Panc1 (cell line): ENCODE data around the gene TBCK. TPM values are rescaled to one million over a fixed set of nuclear protein-coding genes. Genes with fewer than 3 reads are reported as not detected.

Experiments
- ATAC-seq: fragments of 200-7000 bp; cut with Tn5 transposase; 2 replicates; pipeline ENCODE4 v1.9.1; 2020; ENCODE audit warnings: mild to moderate bottlenecking, moderate library complexity
- BruUV-seq: library from RNA; stranded (reverse); fragments of 400-500 nt; replicated peaks from 2 replicates; lab custom pipeline; 2021; lab: Mats Ljungman, UMichigan
- CTCF ChIA-PET: fragments of 300-600 bp; sonication (Branson Sonifier 250); formaldehyde crosslinking; loops from one replicate; lab custom pipeline; 2022; ENCODE audit warnings: antibody characterized with exemption; lab: Charles Lee
- POLR2A ChIA-PET: fragments of 300-600 bp; sonication (Branson Sonifier 250); formaldehyde crosslinking; loops from one replicate; lab custom pipeline; 2022; ENCODE audit warnings: antibody characterized with exemption; lab: Charles Lee
- DNase-seq: peaks from one replicate; pipeline ENCODE4 v3.0.0-alpha.2; 2010; ENCODE audit warnings: low read depth, low spot score
- H3K27ac ChIP-seq: 2 replicates; pipeline ENCODE4 v1.5.1; 2011; ENCODE audit warnings: mild to moderate bottlenecking, low read length, inconsistent platforms
- H3K27me3 ChIP-seq: fragments of 200-500 bp; sonication (Bioruptor generic); 2 replicates; pipeline ENCODE4 v1.6.0; 2014; ENCODE audit warnings: low read length, inconsistent platforms; ENCODE audit not compliant: control insufficient read depth, insufficient read depth
- H3K36me3 ChIP-seq: fragments of 200-500 bp; sonication (Bioruptor generic); 2 replicates; pipeline ENCODE4 v1.5.1; 2014; ENCODE audit warnings: inconsistent platforms, mild to moderate bottlenecking, low read length, moderate library complexity; ENCODE audit not compliant: control insufficient read depth, insufficient read depth
- H3K4me1 ChIP-seq: 2 replicates; pipeline ENCODE4 v1.5.1; 2011; ENCODE audit warnings: inconsistent platforms, mild to moderate bottlenecking, low read length, moderate library complexity; ENCODE audit not compliant: control insufficient read depth, insufficient read depth
- H3K4me3 ChIP-seq, 2 experiments: 2 replicates each; pipeline ENCODE4 v1.5.1; 2011 to 2012; ENCODE audit warnings: low read depth in 2 of 2, low read length in 2 of 2, mild to moderate bottlenecking in 2 of 2, inconsistent platforms in 1 of 2, moderate library complexity in 1 of 2
- H3K9me3 ChIP-seq: fragments of 200-500 bp; sonication (Bioruptor generic); 2 replicates; pipeline ENCODE4 v1.5.1; 2014; ENCODE audit warnings: low read depth, mild to moderate bottlenecking, inconsistent platforms, low read length, moderate library complexity; ENCODE audit not compliant: control insufficient read depth, insufficient read depth
- POLR2AphosphoS5 ChIP-seq: IDR thresholded peaks from 2 replicates; pipeline ENCODE4 v1.6.1; 2012; ENCODE audit warnings: mild to moderate bottlenecking, low read depth, low read length, moderate library complexity
- SIN3A ChIP-seq: IDR thresholded peaks from 2 replicates; pipeline ENCODE4 v1.6.1; 2012; ENCODE audit warnings: low read depth, mild to moderate bottlenecking, low read length, moderate library complexity, borderline replicate concordance; ENCODE audit not compliant: insufficient read depth
- TCF7L2 ChIP-seq: IDR thresholded peaks from 2 replicates; pipeline ENCODE4 v1.6.1; 2011; ENCODE audit warnings: mild to moderate bottlenecking, low read depth, low read length, inconsistent platforms
- in situ Hi-C: cut with HindIII; loops from 2 replicates; pipeline ENCODE4 v1.10.0; 2016; ENCODE audit warnings: low sequenced_read_pairs, low pct_unique_long_range_greater_than_20kb
- intact Hi-C: fragments of 100-400 bp; cut with micrococcal nuclease; formaldehyde crosslinking; loops from one replicate; pipeline ENCODE4 v1.10.0; 2022; ENCODE audit not compliant: unreplicated experiment
- total RNA-seq: library from RNA; stranded (reverse); gene quantifications from one replicate; pipeline ENCODE4 v1.2.1, GENCODE V29; 2021; ENCODE audit not compliant: unreplicated experiment
- TF ChIP-seq, protein P1 (sequence below): fragments of 450-650 bp; IDR thresholded peaks from 2 replicates; pipeline ENCODE4 v1.5.1; 2017; ENCODE audit warnings: mild to moderate bottlenecking
- TF ChIP-seq, protein P2 (sequence below), 2 experiments: IDR thresholded peaks; 2 replicates each; pipeline ENCODE4 v1.6.1; 2011 to 2012; ENCODE audit warnings: low read depth in 2 of 2, control low read depth in 1 of 2, low read length in 1 of 2, mild to moderate bottlenecking in 1 of 2, moderate library complexity in 1 of 2; ENCODE audit not compliant: insufficient read depth in 1 of 2

TBCK gene
- total RNA-seq, 1 experiment from 2014 or later = 15.1 TPM

DNA sequence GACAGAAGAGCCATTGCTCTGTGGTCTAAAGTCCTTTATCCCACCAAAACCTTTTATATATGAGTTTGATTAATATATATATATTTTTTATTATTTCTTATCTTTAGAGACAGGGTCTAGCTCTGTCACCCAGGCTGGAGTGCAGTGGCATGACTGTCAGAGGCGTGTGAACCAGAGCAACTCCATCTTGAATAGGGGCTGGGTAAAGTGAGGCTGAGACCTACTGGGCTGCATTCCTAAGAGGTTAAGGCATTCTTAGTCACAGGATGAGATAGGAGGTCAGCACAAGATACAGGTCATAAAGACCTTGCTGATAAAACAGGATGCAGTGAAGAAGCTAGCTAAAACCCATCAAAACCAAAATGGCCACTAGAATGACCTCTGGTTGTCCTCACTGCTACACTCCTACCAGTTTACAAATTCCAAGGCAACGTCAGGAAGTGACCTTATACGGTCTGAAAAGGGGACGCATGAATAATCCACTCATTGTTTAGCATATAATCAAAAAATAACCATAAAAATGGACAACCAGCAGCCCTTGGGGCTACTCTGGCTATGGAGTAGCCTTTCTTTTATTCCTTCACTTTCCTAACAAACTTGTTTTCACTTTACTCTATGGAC lies 10.5 kb downstream of the TBCK start:
- no peaks in the 10 kb centered on the region for H3K27me3 ChIP-seq
- H3K9me3 ChIP-seq = no peaks in the 10 kb centered on the region
- H3K27ac ChIP-seq = no peak overlapping the region
- ATAC-seq (no peak), DNase-seq (no peak)
- intact Hi-C loops = no loop called here
- no TSS peak for BruUV-seq
- H3K4me1 ChIP-seq = no peaks in the 10 kb centered on the region
- TF ChIP-seq, protein P1, sequence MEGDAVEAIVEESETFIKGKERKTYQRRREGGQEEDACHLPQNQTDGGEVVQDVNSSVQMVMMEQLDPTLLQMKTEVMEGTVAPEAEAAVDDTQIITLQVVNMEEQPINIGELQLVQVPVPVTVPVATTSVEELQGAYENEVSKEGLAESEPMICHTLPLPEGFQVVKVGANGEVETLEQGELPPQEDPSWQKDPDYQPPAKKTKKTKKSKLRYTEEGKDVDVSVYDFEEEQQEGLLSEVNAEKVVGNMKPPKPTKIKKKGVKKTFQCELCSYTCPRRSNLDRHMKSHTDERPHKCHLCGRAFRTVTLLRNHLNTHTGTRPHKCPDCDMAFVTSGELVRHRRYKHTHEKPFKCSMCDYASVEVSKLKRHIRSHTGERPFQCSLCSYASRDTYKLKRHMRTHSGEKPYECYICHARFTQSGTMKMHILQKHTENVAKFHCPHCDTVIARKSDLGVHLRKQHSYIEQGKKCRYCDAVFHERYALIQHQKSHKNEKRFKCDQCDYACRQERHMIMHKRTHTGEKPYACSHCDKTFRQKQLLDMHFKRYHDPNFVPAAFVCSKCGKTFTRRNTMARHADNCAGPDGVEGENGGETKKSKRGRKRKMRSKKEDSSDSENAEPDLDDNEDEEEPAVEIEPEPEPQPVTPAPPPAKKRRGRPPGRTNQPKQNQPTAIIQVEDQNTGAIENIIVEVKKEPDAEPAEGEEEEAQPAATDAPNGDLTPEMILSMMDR = no peak
- TF ChIP-seq, protein P2, sequence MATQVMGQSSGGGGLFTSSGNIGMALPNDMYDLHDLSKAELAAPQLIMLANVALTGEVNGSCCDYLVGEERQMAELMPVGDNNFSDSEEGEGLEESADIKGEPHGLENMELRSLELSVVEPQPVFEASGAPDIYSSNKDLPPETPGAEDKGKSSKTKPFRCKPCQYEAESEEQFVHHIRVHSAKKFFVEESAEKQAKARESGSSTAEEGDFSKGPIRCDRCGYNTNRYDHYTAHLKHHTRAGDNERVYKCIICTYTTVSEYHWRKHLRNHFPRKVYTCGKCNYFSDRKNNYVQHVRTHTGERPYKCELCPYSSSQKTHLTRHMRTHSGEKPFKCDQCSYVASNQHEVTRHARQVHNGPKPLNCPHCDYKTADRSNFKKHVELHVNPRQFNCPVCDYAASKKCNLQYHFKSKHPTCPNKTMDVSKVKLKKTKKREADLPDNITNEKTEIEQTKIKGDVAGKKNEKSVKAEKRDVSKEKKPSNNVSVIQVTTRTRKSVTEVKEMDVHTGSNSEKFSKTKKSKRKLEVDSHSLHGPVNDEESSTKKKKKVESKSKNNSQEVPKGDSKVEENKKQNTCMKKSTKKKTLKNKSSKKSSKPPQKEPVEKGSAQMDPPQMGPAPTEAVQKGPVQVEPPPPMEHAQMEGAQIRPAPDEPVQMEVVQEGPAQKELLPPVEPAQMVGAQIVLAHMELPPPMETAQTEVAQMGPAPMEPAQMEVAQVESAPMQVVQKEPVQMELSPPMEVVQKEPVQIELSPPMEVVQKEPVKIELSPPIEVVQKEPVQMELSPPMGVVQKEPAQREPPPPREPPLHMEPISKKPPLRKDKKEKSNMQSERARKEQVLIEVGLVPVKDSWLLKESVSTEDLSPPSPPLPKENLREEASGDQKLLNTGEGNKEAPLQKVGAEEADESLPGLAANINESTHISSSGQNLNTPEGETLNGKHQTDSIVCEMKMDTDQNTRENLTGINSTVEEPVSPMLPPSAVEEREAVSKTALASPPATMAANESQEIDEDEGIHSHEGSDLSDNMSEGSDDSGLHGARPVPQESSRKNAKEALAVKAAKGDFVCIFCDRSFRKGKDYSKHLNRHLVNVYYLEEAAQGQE (IDR thresholded peaks at IDR 0.05; ENCODE audit: insufficient read depth in 1 of 2, low read depth in 2 of 2, low read length in 1 of 2) = no peak
- TF ChIP-seq POLR2AphosphoS5 = no peak
- no peak for TF ChIP-seq TCF7L2
- TF ChIP-seq SIN3A = no peak
- in situ Hi-C loops = no loop called here
- H3K4me3 ChIP-seq = no peak overlapping the region
- CTCF ChIA-PET = no interaction called here
- no peaks in the 10 kb centered on the region for H3K36me3 ChIP-seq
- POLR2A ChIA-PET = no interaction called here

DNA sequence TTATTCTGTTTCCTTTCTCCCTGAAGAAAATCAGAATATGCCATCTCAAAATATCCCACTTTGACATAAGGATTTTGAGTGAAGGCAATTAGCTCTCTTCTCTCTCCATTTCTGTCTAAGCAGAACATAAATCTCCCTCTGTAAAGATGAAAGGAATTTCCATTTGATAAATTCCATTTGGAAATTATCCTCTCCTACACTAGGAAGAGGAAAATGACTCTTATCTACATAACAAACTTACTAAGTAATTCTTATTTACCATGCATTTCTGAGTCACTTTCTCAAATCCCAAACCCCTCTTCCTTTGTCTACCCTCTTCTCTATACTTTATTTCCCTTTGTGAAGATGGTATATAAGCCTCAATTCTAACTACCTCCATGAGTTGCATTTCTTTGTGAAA lies 11.4 kb downstream of the TBCK start:
- H3K9me3 ChIP-seq = no peaks in the 10 kb centered on the region
- ChIA-PET CTCF (no interaction called here), POLR2A (no interaction called here)
- no peaks in the 10 kb centered on the region for H3K36me3 ChIP-seq
- TF ChIP-seq POLR2AphosphoS5 = no peak
- TF ChIP-seq TCF7L2 = no peak
- TF ChIP-seq, protein P1 = no peak
- TF ChIP-seq SIN3A = no peak
- TF ChIP-seq, protein P2 (IDR thresholded peaks at IDR 0.05; ENCODE audit: insufficient read depth in 1 of 2, low read depth in 2 of 2, low read length in 1 of 2) = no peak
- BruUV-seq = no TSS peak
- H3K27ac ChIP-seq = no peak overlapping the region
- in situ Hi-C loops (no loop called here), intact Hi-C loops (no loop called here)
- ATAC-seq = no peak
- DNase-seq = no peak
- H3K4me3 ChIP-seq = no peak overlapping the region
- no peaks in the 10 kb centered on the region for H3K27me3 ChIP-seq
- H3K4me1 ChIP-seq = no peaks in the 10 kb centered on the region
